ENCODE results near the gene CACNG4. TPM values are rescaled to one million over a fixed set of nuclear protein-coding genes. Genes with fewer than 3 reads are reported as not detected.

The CACNG4 gene
- total and polyA plus RNA-seq, 9 of the 15 experiments (the other 6 are each of a cell fraction or from before 2014, with no cell fraction given) = 0.07 TPM; not detected in 8

- no peak for TF ChIP-seq AFF1 (IDR thresholded peaks at IDR 0.05; ENCODE audit: low read depth in 1 of 2, partially characterized antibody in 2 of 2)
- no peak for TF ChIP-seq POLR2AphosphoS5 (IDR thresholded peaks at IDR 0.05; ENCODE audit: control insufficient read depth, insufficient read depth, low read depth, low read length)
- no peak for TF ChIP-seq ZNF263 (CRISPR knock-in tag; IDR thresholded peaks at IDR 0.05; ENCODE audit: borderline replicate concordance)
These were observed 115.0 kb downstream of the CACNG4 start (continued) for GRCh38 chr17:67079491-67079890.

- in situ Hi-C loops (cut with MboI) = no loop called here
- POLR2A ChIA-PET = no interaction called here
- ATAC-seq (peak; percentile 47), DNase-seq (ENCODE audit: extremely low read depth in 1 of 4, low spot score in 3 of 4) (no peak), FAIRE-seq (no peak)
- Histone ChIP-seq H3K36me3 (ENCODE audit: control insufficient read depth, insufficient read depth, low read length) (peaks cover 45% of the 10 kb centered on the region), H4K20me1 (replicated peaks; ENCODE audit: control insufficient read depth, insufficient read depth, low read length) (no peaks in the 10 kb centered on the region), H3K4me1 (replicated peaks in 1 of 2; ENCODE audit: control insufficient read depth in 2 of 2, insufficient read depth in 2 of 2, low read length in 2 of 2) (no peaks in the 10 kb centered on the region), H3K4me3 (no peak overlapping the region), H3K9ac (ENCODE audit: insufficient read depth in 1 of 2, low read depth in 2 of 2, low read length in 2 of 2) (no peak overlapping the region), H3K9me3 (replicated peaks; ENCODE audit: control insufficient read depth, insufficient read depth, low read depth, low read length) (no peaks in the 10 kb centered on the region), H3K79me2 (ENCODE audit: control insufficient read depth, insufficient read depth, low read length) (no peaks in the 10 kb centered on the region), H3K9me1 (ENCODE audit: control insufficient read depth, insufficient read depth, low read length) (no peaks in the 10 kb centered on the region), H3K27ac (ENCODE audit: extremely low read depth, low read depth, low read length) (no peak overlapping the region), H3K4me2 (ENCODE audit: insufficient read depth, low read length) (no peak overlapping the region), H2AFZ (ENCODE audit: low read depth, low read length) (no peak overlapping the region), H3K27me3 (ENCODE audit: control insufficient read depth in 2 of 2, insufficient read depth in 2 of 2, low read length in 2 of 2) (no peaks in the 10 kb centered on the region)
- peak; percentile 25; the same call in 1 of the 2 replicates for TF ChIP-seq HCFC1 (IDR thresholded peaks at IDR 0.05; ENCODE audit: low read depth, low read length)
- no peak for TF ChIP-seq EP400 (IDR thresholded peaks at IDR 0.05)
- TF ChIP-seq ZNF143 (CRISPR knock-in tag; IDR thresholded peaks at IDR 0.05) = peak; percentile 56; the same call in 1 of the 2 replicates
- no peak for TF ChIP-seq KHSRP (IDR thresholded peaks at IDR 0.05)
- intact Hi-C loops (cut with micrococcal nuclease) = no loop called here
- BruUV-seq (replicated peaks) = no TSS peak
- WGBS (ENCODE audit: insufficient coverage, low coverage, missing lambda C conversion rate) = 33% methylated on average over 2 of the region's 2 CpGs
- CTCF ChIA-PET (ENCODE audit: low intra/inter-chr PET ratio) = no interaction called here
These were observed 116.3 kb downstream of the CACNG4 start for GRCh38 chr17:67080804-67081203.

Data from K562 (cell line).